ENCODE results near the gene PFDN4.

Gene PFDN4

GRCh38 chr20:54162378-54163009 is 45.4 kb upstream of the PFDN4 start:
- Histone ChIP-seq H3K4ac (ENCODE audit: low read length) (no peak overlapping the region), H3K4me1 (ENCODE audit: control insufficient read depth in 2 of 2, insufficient read depth in 1 of 2, low read depth in 1 of 2, low read length in 2 of 2) (no peaks in the 10 kb centered on the region), H3K27ac (replicated peaks; ENCODE audit: low read length) (no peak overlapping the region), H3K36me3 (replicated peaks in 1 of 2; ENCODE audit: control insufficient read depth in 2 of 2, insufficient read depth in 2 of 2, low read length in 2 of 2) (no peaks in the 10 kb centered on the region), H4K91ac (ENCODE audit: low read depth, low read length, poor library complexity) (no peak overlapping the region), H3K9me3 (replicated peaks in 1 of 2; ENCODE audit: control insufficient read depth in 2 of 2, insufficient read depth in 1 of 2, low read depth in 1 of 2, low read length in 2 of 2) (no peaks in the 10 kb centered on the region), H3K79me1 (ENCODE audit: low read depth, low read length) (no peaks in the 10 kb centered on the region), H3K4me2 (ENCODE audit: insufficient read depth, low read length, poor library complexity, severe bottlenecking) (no peak overlapping the region), H2BK120ac (ENCODE audit: low read depth, low read length) (no peak overlapping the region), H2AK5ac (ENCODE audit: low read depth, low read length) (no peak overlapping the region), H3K4me3 (ENCODE audit: low read length in 2 of 2) (no peak overlapping the region), H3K23ac (ENCODE audit: low read depth, low read length, poor library complexity) (no peak overlapping the region), H3K9ac (ENCODE audit: low read depth, low read length, poor library complexity) (no peak overlapping the region), H2BK5ac (ENCODE audit: low read length) (no peak overlapping the region), H3K18ac (ENCODE audit: low read length) (no peak overlapping the region), H2BK12ac (ENCODE audit: low read length) (no peak overlapping the region), H4K8ac (ENCODE audit: low read depth, low read length) (no peak overlapping the region), H2BK15ac (ENCODE audit: low read length) (no peak overlapping the region), H3K27me3 (ENCODE audit: control insufficient read depth in 3 of 3, insufficient read depth in 3 of 3, low read depth in 1 of 3, low read length in 3 of 3) (peaks cover 0 to 54% (median 0%) of the 10 kb centered on the region in 3 experiments), H2AFZ (ENCODE audit: low read length) (no peak overlapping the region), H3K14ac (ENCODE audit: low read length) (no peak overlapping the region)
- WGBS, 2 donors (ENCODE audit: extremely low coverage in 2 of 2, insufficient read length in 2 of 2, insufficient replicate concordance in 1 of 2), result no CpG with 5 or more reads among the region's 16 CpGs
- DNase-seq (ENCODE audit: low spot score), result no peak

- Histone ChIP-seq H2BK5ac (ENCODE audit: low read length) (no peak overlapping the region), H3K4me2 (ENCODE audit: insufficient read depth, low read length, poor library complexity, severe bottlenecking) (no peak overlapping the region), H3K79me1 (ENCODE audit: low read depth, low read length) (no peaks in the 10 kb centered on the region), H3K9ac (ENCODE audit: low read depth, low read length, poor library complexity) (no peak overlapping the region), H3K4ac (ENCODE audit: low read length) (no peak overlapping the region), H2AK5ac (ENCODE audit: low read depth, low read length) (no peak overlapping the region), H2BK12ac (ENCODE audit: low read length) (no peak overlapping the region), H3K27me3 (ENCODE audit: control insufficient read depth in 3 of 3, insufficient read depth in 3 of 3, low read depth in 1 of 3, low read length in 3 of 3) (peaks cover 0 to 55% (median 1%) of the 10 kb centered on the region in 3 experiments), H3K27ac (replicated peaks; ENCODE audit: low read length) (no peak overlapping the region), H3K36me3 (replicated peaks in 1 of 2; ENCODE audit: control insufficient read depth in 2 of 2, insufficient read depth in 2 of 2, low read length in 2 of 2) (no peaks in the 10 kb centered on the region), H3K18ac (ENCODE audit: low read length) (no peak overlapping the region), H3K23ac (ENCODE audit: low read depth, low read length, poor library complexity) (no peak overlapping the region), H2BK120ac (ENCODE audit: low read depth, low read length) (no peak overlapping the region), H3K14ac (ENCODE audit: low read length) (no peak overlapping the region), H4K8ac (ENCODE audit: low read depth, low read length) (no peak overlapping the region), H3K4me3 (ENCODE audit: low read length in 2 of 2) (no peak overlapping the region), H3K4me1 (ENCODE audit: control insufficient read depth in 2 of 2, insufficient read depth in 1 of 2, low read depth in 1 of 2, low read length in 2 of 2) (no peaks in the 10 kb centered on the region), H3K9me3 (replicated peaks in 1 of 2; ENCODE audit: control insufficient read depth in 2 of 2, insufficient read depth in 1 of 2, low read depth in 1 of 2, low read length in 2 of 2) (no peaks in the 10 kb centered on the region), H2BK15ac (ENCODE audit: low read length) (no peak overlapping the region), H2AFZ (ENCODE audit: low read length) (no peak overlapping the region), H4K91ac (ENCODE audit: low read depth, low read length, poor library complexity) (no peak overlapping the region)
- no peak for DNase-seq (ENCODE audit: low spot score)
- no CpG with 5 or more reads among the region's 5 CpGs for WGBS, 2 donors (ENCODE audit: extremely low coverage in 2 of 2, insufficient read length in 2 of 2, insufficient replicate concordance in 1 of 2)
Measured at GRCh38 chr20:54163402-54163801, 44.5 kb upstream of the PFDN4 start.

DNA sequence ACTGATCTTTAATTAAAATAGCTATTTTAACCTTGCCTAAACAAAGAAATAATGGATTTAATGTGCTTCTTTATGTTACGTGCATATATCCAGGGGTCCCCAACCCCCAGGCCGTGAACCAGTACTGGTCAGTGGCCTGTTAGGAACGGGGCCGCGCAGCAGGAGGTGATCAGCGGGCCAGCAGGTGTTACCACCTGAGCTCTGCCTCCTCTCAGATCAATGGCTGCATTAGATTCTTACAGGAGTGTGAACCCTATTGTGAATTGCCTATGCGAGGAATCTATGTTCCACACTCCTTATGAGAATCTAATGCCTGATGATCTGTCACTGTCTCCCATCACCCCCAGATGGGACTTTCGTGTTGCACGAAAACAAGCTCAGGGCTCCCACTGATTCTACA is 42.9 kb upstream of the PFDN4 start:
- Histone ChIP-seq H2AK5ac (ENCODE audit: low read depth, low read length) (no peak overlapping the region), H3K23ac (ENCODE audit: low read depth, low read length, poor library complexity) (no peak overlapping the region), H2BK15ac (ENCODE audit: low read length) (no peak overlapping the region), H3K9me3 (replicated peaks in 1 of 2; ENCODE audit: control insufficient read depth in 2 of 2, insufficient read depth in 1 of 2, low read depth in 1 of 2, low read length in 2 of 2) (no peaks in the 10 kb centered on the region), H2AFZ (ENCODE audit: low read length) (no peak overlapping the region), H3K4me1 (ENCODE audit: control insufficient read depth in 2 of 2, insufficient read depth in 1 of 2, low read depth in 1 of 2, low read length in 2 of 2) (no peaks in the 10 kb centered on the region), H4K91ac (ENCODE audit: low read depth, low read length, poor library complexity) (no peak overlapping the region), H3K79me1 (ENCODE audit: low read depth, low read length) (no peaks in the 10 kb centered on the region), H3K4ac (ENCODE audit: low read length) (no peak overlapping the region), H3K36me3 (replicated peaks in 1 of 2; ENCODE audit: control insufficient read depth in 2 of 2, insufficient read depth in 2 of 2, low read length in 2 of 2) (no peaks in the 10 kb centered on the region), H3K27me3 (ENCODE audit: control insufficient read depth in 3 of 3, insufficient read depth in 3 of 3, low read depth in 1 of 3, low read length in 3 of 3) (peaks cover 0 to 61% (median 1%) of the 10 kb centered on the region in 3 experiments), H3K4me2 (ENCODE audit: insufficient read depth, low read length, poor library complexity, severe bottlenecking) (no peak overlapping the region), H2BK12ac (ENCODE audit: low read length) (no peak overlapping the region), H3K18ac (ENCODE audit: low read length) (no peak overlapping the region), H3K27ac (replicated peaks; ENCODE audit: low read length) (no peak overlapping the region), H3K4me3 (ENCODE audit: low read length in 2 of 2) (no peak overlapping the region), H2BK5ac (ENCODE audit: low read length) (no peak overlapping the region), H3K14ac (ENCODE audit: low read length) (no peak overlapping the region), H2BK120ac (ENCODE audit: low read depth, low read length) (no peak overlapping the region), H3K9ac (ENCODE audit: low read depth, low read length, poor library complexity) (no peak overlapping the region), H4K8ac (ENCODE audit: low read depth, low read length) (no peak overlapping the region)
- WGBS, 2 donors (ENCODE audit: extremely low coverage in 2 of 2, insufficient read length in 2 of 2, insufficient replicate concordance in 1 of 2), result no CpG with 5 or more reads among the region's 9 CpGs
- no peak for DNase-seq (ENCODE audit: low spot score)

DNA sequence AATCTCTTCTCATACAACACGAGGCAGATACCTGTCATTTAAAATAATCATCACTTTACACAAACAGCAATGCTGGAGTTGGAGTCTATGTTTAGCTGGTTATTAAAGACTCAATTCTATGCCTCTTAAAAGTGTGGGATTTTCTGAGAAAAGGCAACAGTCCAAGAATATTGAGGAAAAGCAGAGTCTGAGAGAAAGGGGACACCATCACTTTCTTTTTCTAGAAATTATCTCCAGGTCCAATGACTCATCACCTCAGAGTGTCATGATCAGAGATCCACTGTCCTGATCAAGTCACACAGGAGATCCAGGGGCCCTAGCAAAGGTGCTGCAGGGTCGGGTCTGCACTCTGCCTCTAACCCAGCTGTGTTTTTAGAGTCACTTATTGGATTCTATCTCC is 42.1 kb upstream of the PFDN4 start:
- Histone ChIP-seq H2AFZ (ENCODE audit: low read length) (no peak overlapping the region), H3K4ac (ENCODE audit: low read length) (no peak overlapping the region), H3K23ac (ENCODE audit: low read depth, low read length, poor library complexity) (no peak overlapping the region), H3K27me3 (ENCODE audit: control insufficient read depth in 3 of 3, insufficient read depth in 3 of 3, low read depth in 1 of 3, low read length in 3 of 3) (peaks cover 0 to 65% (median 3%) of the 10 kb centered on the region in 3 experiments), H2BK5ac (ENCODE audit: low read length) (no peak overlapping the region), H3K27ac (replicated peaks; ENCODE audit: low read length) (no peak overlapping the region), H3K9me3 (replicated peaks in 1 of 2; ENCODE audit: control insufficient read depth in 2 of 2, insufficient read depth in 1 of 2, low read depth in 1 of 2, low read length in 2 of 2) (no peaks in the 10 kb centered on the region), H2BK15ac (ENCODE audit: low read length) (no peak overlapping the region), H3K79me1 (ENCODE audit: low read depth, low read length) (no peaks in the 10 kb centered on the region), H3K36me3 (replicated peaks in 1 of 2; ENCODE audit: control insufficient read depth in 2 of 2, insufficient read depth in 2 of 2, low read length in 2 of 2) (no peaks in the 10 kb centered on the region), H3K4me1 (ENCODE audit: control insufficient read depth in 2 of 2, insufficient read depth in 1 of 2, low read depth in 1 of 2, low read length in 2 of 2) (no peaks in the 10 kb centered on the region), H2BK12ac (ENCODE audit: low read length) (no peak overlapping the region), H4K8ac (ENCODE audit: low read depth, low read length) (no peak overlapping the region), H4K91ac (ENCODE audit: low read depth, low read length, poor library complexity) (no peak overlapping the region), H3K4me3 (ENCODE audit: low read length in 2 of 2) (no peak overlapping the region), H2BK120ac (ENCODE audit: low read depth, low read length) (no peak overlapping the region), H3K4me2 (ENCODE audit: insufficient read depth, low read length, poor library complexity, severe bottlenecking) (no peak overlapping the region), H3K18ac (ENCODE audit: low read length) (no peak overlapping the region), H3K9ac (ENCODE audit: low read depth, low read length, poor library complexity) (no peak overlapping the region), H2AK5ac (ENCODE audit: low read depth, low read length) (no peak overlapping the region), H3K14ac (ENCODE audit: low read length) (no peak overlapping the region)
- DNase-seq (ENCODE audit: low spot score), result no peak
- WGBS, 2 donors (ENCODE audit: extremely low coverage in 2 of 2, insufficient read length in 2 of 2, insufficient replicate concordance in 1 of 2), result no CpG with 5 or more reads among the region's 2 CpGs
